H9 (cell line): ENCODE data around the gene RNF13. TPM values are rescaled to one million over a fixed set of nuclear protein-coding genes. Genes with fewer than 3 reads are reported as not detected.

Experiments
- DNase-seq: peaks from one replicate; pipeline ENCODE4 v3.0.0-alpha.2; 2017
- H2AFZ ChIP-seq: one replicate; pipeline ENCODE4 v1.6.1; 2013; ENCODE audit warnings: mild to moderate bottlenecking, low read length, control low read depth, moderate library complexity
- H2AK5ac ChIP-seq: 2 replicates; pipeline ENCODE4 v1.6.1; 2013; ENCODE audit warnings: low read length, control low read depth, mixed read lengths; ENCODE audit not compliant: insufficient read length
- H2BK120ac ChIP-seq: one replicate; pipeline ENCODE4 v1.6.1; 2013; ENCODE audit warnings: low read depth, mild to moderate bottlenecking, low read length, control low read depth, inconsistent platforms; ENCODE audit not compliant: poor library complexity, severe bottlenecking
- H2BK12ac ChIP-seq: 2 replicates; pipeline ENCODE4 v1.6.1; 2013; ENCODE audit warnings: low read length, control low read depth, mixed read lengths, low read depth; ENCODE audit not compliant: insufficient read length
- H2BK15ac ChIP-seq: 2 replicates; pipeline ENCODE4 v1.6.1; 2013; ENCODE audit warnings: low read depth, low read length, control low read depth
- H2BK20ac ChIP-seq: one replicate; pipeline ENCODE4 v1.6.1; 2013; ENCODE audit warnings: low read depth, mild to moderate bottlenecking, low read length, control low read depth, inconsistent platforms; ENCODE audit not compliant: poor library complexity, severe bottlenecking
- H2BK5ac ChIP-seq: 2 replicates; pipeline ENCODE4 v1.6.1; 2013; ENCODE audit warnings: low read length, control low read depth, mixed read lengths; ENCODE audit not compliant: insufficient read length
- H3K14ac ChIP-seq: 2 replicates; pipeline ENCODE4 v1.6.1; 2013; ENCODE audit warnings: low read length, control low read depth; ENCODE audit not compliant: insufficient read depth
- H3K18ac ChIP-seq: 2 replicates; pipeline ENCODE4 v1.6.1; 2013; ENCODE audit warnings: low read depth, mild to moderate bottlenecking, mixed read lengths, low read length, control low read depth; ENCODE audit not compliant: insufficient read length
- H3K23ac ChIP-seq: 2 replicates; pipeline ENCODE4 v1.6.1; 2013; ENCODE audit warnings: low read length, control low read depth, mixed read lengths, low read depth; ENCODE audit not compliant: insufficient read length
- H3K23me2 ChIP-seq: 2 replicates; pipeline ENCODE4 v1.6.1; 2013; ENCODE audit warnings: low read depth, mild to moderate bottlenecking, mixed read lengths, low read length, control low read depth; ENCODE audit not compliant: insufficient read length, poor library complexity, severe bottlenecking
- H3K27ac ChIP-seq: 2 replicates; pipeline ENCODE4 v1.5.1; 2013; ENCODE audit warnings: low read length, control low read depth, mixed read lengths, low read depth; ENCODE audit not compliant: insufficient read length
- H3K27me3 ChIP-seq: 2 replicates; pipeline ENCODE4 v1.6.1; 2013; ENCODE audit warnings: low read length, control low read depth, inconsistent platforms; ENCODE audit not compliant: insufficient read depth
- H3K4ac ChIP-seq: 2 replicates; pipeline ENCODE4 v1.6.1; 2013; ENCODE audit warnings: low read depth, mild to moderate bottlenecking, control low read depth, inconsistent platforms, low read length, moderate library complexity
- H3K4me1 ChIP-seq: 2 replicates; pipeline ENCODE4 v1.6.1; 2013; ENCODE audit warnings: low read length, control low read depth, inconsistent platforms; ENCODE audit not compliant: insufficient read depth
- H3K4me2 ChIP-seq: 2 replicates; pipeline ENCODE4 v1.6.1; 2013; ENCODE audit warnings: low read length, control low read depth, mixed read lengths; ENCODE audit not compliant: insufficient read length, insufficient read depth
- H3K56ac ChIP-seq: 2 replicates; pipeline ENCODE4 v1.6.1; 2013; ENCODE audit warnings: low read depth, mild to moderate bottlenecking, mixed read lengths, low read length, control low read depth; ENCODE audit not compliant: insufficient read length
- H3K79me1 ChIP-seq: 2 replicates; pipeline ENCODE4 v1.6.1; 2013; ENCODE audit warnings: low read depth, mild to moderate bottlenecking, moderate library complexity, low read length, control low read depth, inconsistent platforms; ENCODE audit not compliant: insufficient read depth, poor library complexity, severe bottlenecking
- H3K79me2 ChIP-seq: 2 replicates; pipeline ENCODE4 v1.6.1; 2013; ENCODE audit warnings: low read length, control low read depth, inconsistent platforms; ENCODE audit not compliant: insufficient read depth
- H3K9ac ChIP-seq: 2 replicates; pipeline ENCODE4 v1.6.1; 2013; ENCODE audit warnings: low read length, control low read depth, mixed read lengths; ENCODE audit not compliant: insufficient read length; ENCODE audit errors: extremely low read depth
- H3K9me3 ChIP-seq: one replicate; pipeline ENCODE4 v1.6.1; 2013; ENCODE audit warnings: low read depth, low read length, inconsistent platforms; ENCODE audit not compliant: control insufficient read depth
- H3T11ph ChIP-seq: one replicate; pipeline ENCODE4 v1.6.1; 2013; ENCODE audit warnings: mild to moderate bottlenecking, low read length, control low read depth, inconsistent platforms
- H4K20me1 ChIP-seq: one replicate; pipeline ENCODE4 v1.6.1; 2013; ENCODE audit not compliant: control insufficient read depth, insufficient read length, insufficient read depth
- H4K5ac ChIP-seq: 2 replicates; pipeline ENCODE4 v1.6.1; 2013; ENCODE audit warnings: low read depth, mild to moderate bottlenecking, mixed read lengths, low read length, control low read depth; ENCODE audit not compliant: insufficient read length
- H4K8ac ChIP-seq: replicated peaks from 2 replicates; pipeline ENCODE4 v1.6.1; 2013; ENCODE audit warnings: low read length, control low read depth, mixed read lengths, low read depth; ENCODE audit not compliant: insufficient read length
- H4K91ac ChIP-seq: 2 replicates; pipeline ENCODE4 v1.6.1; 2013; ENCODE audit warnings: low read depth, mild to moderate bottlenecking, moderate library complexity, mixed read lengths, low read length, control low read depth; ENCODE audit not compliant: insufficient read length
- H3K27ac Mint-ChIP-seq, 3 experiments: 2 replicates in 2 of 3; 3 replicates in 1 of 3; pipeline ENCODE4 v1.8.0; 2020 to 2021; ENCODE audit warnings: mixed read lengths in 3 of 3, mild to moderate bottlenecking in 1 of 3, moderate library complexity in 1 of 3
- H3K27me3 Mint-ChIP-seq: 2 replicates; pipeline ENCODE4 v1.8.0; 2021; ENCODE audit warnings: low read depth, mild to moderate bottlenecking, moderate library complexity, mixed read lengths
- H3K36me3 Mint-ChIP-seq, 3 experiments: 2 replicates in 2 of 3; 3 replicates in 1 of 3; pipeline ENCODE4 v1.8.0; 2020 to 2021; ENCODE audit warnings: low read depth in 3 of 3, mixed read lengths in 3 of 3; ENCODE audit not compliant: insufficient read depth in 1 of 3
- H3K4me1 Mint-ChIP-seq, 2 experiments: 2 replicates each; pipeline ENCODE4 v1.8.0; 2020; ENCODE audit warnings: mixed read lengths in 2 of 2
- H3K4me3 Mint-ChIP-seq, 2 experiments: 2 replicates in 1 of 2; 3 replicates in 1 of 2; pipeline ENCODE4 v1.8.0; 2020 to 2021; ENCODE audit warnings: mild to moderate bottlenecking in 2 of 2, mixed read lengths in 2 of 2, moderate library complexity in 1 of 2
- H3K9me3 Mint-ChIP-seq, 2 experiments: 2 replicates in 1 of 2; 3 replicates in 1 of 2; pipeline ENCODE4 v1.8.0; 2020; ENCODE audit warnings: mild to moderate bottlenecking in 2 of 2, mixed read lengths in 2 of 2, moderate library complexity in 1 of 2
- total RNA-seq: library from RNA; stranded (reverse); gene quantifications from 2 replicates; pipeline ENCODE4 v1.2.1, GENCODE V29; 2021
- TF ChIP-seq, protein P1 (sequence below): fragments of 200-600 bp; sonication (generic); conservative IDR thresholded peaks from 3 replicates; pipeline ENCODE4 v1.8.0; 2021; ENCODE audit warnings: antibody characterized with exemption, mild to moderate bottlenecking

Gene RNF13
- total RNA-seq, 1 experiment from 2014 or later, result 23.4 TPM

GRCh38 chr3:149891621-149892020 is 78.6 kb downstream of the RNF13 start:
- Histone ChIP-seq H2BK15ac (no peak overlapping the region), H4K5ac (no peak overlapping the region), H3K79me2 (no peaks in the 10 kb centered on the region), H3T11ph (no peak overlapping the region), H3K23me2 (no peaks in the 10 kb centered on the region), H2BK5ac (no peak overlapping the region), H3K9ac (no peak overlapping the region), H3K23ac (no peak overlapping the region), H2BK20ac (no peak overlapping the region), H2AFZ (no peak overlapping the region), H3K4ac (no peak overlapping the region), H3K14ac (no peak overlapping the region), H3K4me1 (no peaks in the 10 kb centered on the region), H3K79me1 (no peaks in the 10 kb centered on the region), H3K4me2 (no peak overlapping the region), H2BK12ac (no peak overlapping the region), H3K27me3 (no peaks in the 10 kb centered on the region), H3K56ac (no peak overlapping the region), H4K8ac (no peak overlapping the region), H2AK5ac (no peak overlapping the region), H3K18ac (no peak overlapping the region), H4K91ac (no peak overlapping the region), H3K27ac (no peak overlapping the region), H2BK120ac (no peak overlapping the region), H4K20me1 (no peaks in the 10 kb centered on the region), H3K9me3 (no peaks in the 10 kb centered on the region)
- Mint-ChIP-seq H3K36me3 (peaks cover 0 to 2% (median 0%) of the 10 kb centered on the region in 3 experiments; a peak in 2 of 7 replicates), H3K9me3 (no peaks in the 10 kb centered on the region), H3K27ac (no peak overlapping the region), H3K4me1 (peaks cover 0 to 4% of the 10 kb centered on the region in 2 experiments; a peak in 1 of 4 replicates), H3K27me3 (no peaks in the 10 kb centered on the region), H3K4me3 (no peak overlapping the region)
- TF ChIP-seq, protein P1, sequence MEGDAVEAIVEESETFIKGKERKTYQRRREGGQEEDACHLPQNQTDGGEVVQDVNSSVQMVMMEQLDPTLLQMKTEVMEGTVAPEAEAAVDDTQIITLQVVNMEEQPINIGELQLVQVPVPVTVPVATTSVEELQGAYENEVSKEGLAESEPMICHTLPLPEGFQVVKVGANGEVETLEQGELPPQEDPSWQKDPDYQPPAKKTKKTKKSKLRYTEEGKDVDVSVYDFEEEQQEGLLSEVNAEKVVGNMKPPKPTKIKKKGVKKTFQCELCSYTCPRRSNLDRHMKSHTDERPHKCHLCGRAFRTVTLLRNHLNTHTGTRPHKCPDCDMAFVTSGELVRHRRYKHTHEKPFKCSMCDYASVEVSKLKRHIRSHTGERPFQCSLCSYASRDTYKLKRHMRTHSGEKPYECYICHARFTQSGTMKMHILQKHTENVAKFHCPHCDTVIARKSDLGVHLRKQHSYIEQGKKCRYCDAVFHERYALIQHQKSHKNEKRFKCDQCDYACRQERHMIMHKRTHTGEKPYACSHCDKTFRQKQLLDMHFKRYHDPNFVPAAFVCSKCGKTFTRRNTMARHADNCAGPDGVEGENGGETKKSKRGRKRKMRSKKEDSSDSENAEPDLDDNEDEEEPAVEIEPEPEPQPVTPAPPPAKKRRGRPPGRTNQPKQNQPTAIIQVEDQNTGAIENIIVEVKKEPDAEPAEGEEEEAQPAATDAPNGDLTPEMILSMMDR, result no peak
- no peak for DNase-seq
